Neuronal stem cell (in vitro differentiated cells): ENCODE results near the gene RAD51B.

Experiments used
- DNase-seq: peaks from one replicate; pipeline ENCODE4 v3.0.0-alpha.2; 2013; ENCODE audit warnings: low spot score
- H2AFZ ChIP-seq: one replicate; pipeline ENCODE4 v1.6.1; 2013; ENCODE audit warnings: mild to moderate bottlenecking, low read length, inconsistent platforms
- H2AK5ac ChIP-seq: 2 replicates; pipeline ENCODE4 v1.6.1; 2013; ENCODE audit warnings: low read depth, mild to moderate bottlenecking, inconsistent platforms, low read length, moderate library complexity, mixed read lengths
- H2BK120ac ChIP-seq: 2 replicates; pipeline ENCODE4 v1.6.1; 2013; ENCODE audit warnings: low read depth, mild to moderate bottlenecking, inconsistent platforms, low read length, moderate library complexity, mixed read lengths
- H2BK12ac ChIP-seq: one replicate; pipeline ENCODE4 v1.6.1; 2013; ENCODE audit warnings: low read length, inconsistent platforms
- H2BK15ac ChIP-seq: 2 replicates; pipeline ENCODE4 v1.6.1; 2013; ENCODE audit warnings: mild to moderate bottlenecking, low read length, inconsistent platforms, mixed read lengths
- H2BK5ac ChIP-seq: one replicate; pipeline ENCODE4 v1.6.1; 2013; ENCODE audit warnings: inconsistent platforms, mild to moderate bottlenecking, low read length, moderate library complexity
- H3K14ac ChIP-seq: one replicate; pipeline ENCODE4 v1.6.1; 2013; ENCODE audit warnings: low read length, inconsistent platforms
- H3K18ac ChIP-seq: 2 replicates; pipeline ENCODE4 v1.6.1; 2013; ENCODE audit warnings: low read length, inconsistent platforms
- H3K23ac ChIP-seq: 2 replicates; pipeline ENCODE4 v1.6.1; 2013; ENCODE audit warnings: low read depth, mild to moderate bottlenecking, mixed read lengths, low read length, inconsistent platforms; ENCODE audit not compliant: poor library complexity
- H3K27ac ChIP-seq: replicated peaks from 3 replicates; pipeline ENCODE4 v1.5.1; 2013; ENCODE audit warnings: low read length, inconsistent platforms
- H3K27me3 ChIP-seq, 3 experiments: 2 replicates each; pipeline ENCODE4 v1.6.1; 2013; ENCODE audit warnings: low read length in 3 of 3, mild to moderate bottlenecking in 2 of 3, inconsistent platforms in 1 of 3, low read depth in 1 of 3, mixed read lengths in 1 of 3, moderate library complexity in 1 of 3; ENCODE audit not compliant: control insufficient read depth in 3 of 3, insufficient read depth in 3 of 3
- H3K36me3 ChIP-seq, 2 donors: replicated peaks in 1 of 2; 2 replicates each; pipeline ENCODE4 v1.6.1; 2013; ENCODE audit warnings: low read length in 2 of 2; ENCODE audit not compliant: control insufficient read depth in 2 of 2, insufficient read depth in 2 of 2
- H3K4ac ChIP-seq: 2 replicates; pipeline ENCODE4 v1.6.1; 2013; ENCODE audit warnings: inconsistent platforms, mild to moderate bottlenecking, low read length, moderate library complexity
- H3K4me1 ChIP-seq, 2 donors: 1 replicate in 1 of 2; 2 replicates in 1 of 2; pipeline ENCODE4 v1.6.1; 2013; ENCODE audit warnings: low read length in 2 of 2, low read depth in 1 of 2; ENCODE audit not compliant: control insufficient read depth in 2 of 2, insufficient read depth in 1 of 2
- H3K4me2 ChIP-seq: one replicate; pipeline ENCODE4 v1.6.1; 2013; ENCODE audit warnings: mild to moderate bottlenecking, low read length, inconsistent platforms; ENCODE audit not compliant: insufficient read depth, poor library complexity, severe bottlenecking
- H3K4me3 ChIP-seq, 2 donors: 2 replicates each; pipeline ENCODE4 v1.5.1; 2013; ENCODE audit warnings: low read length in 2 of 2, mild to moderate bottlenecking in 2 of 2, inconsistent platforms in 1 of 2, moderate library complexity in 1 of 2
- H3K79me1 ChIP-seq: one replicate; pipeline ENCODE4 v1.6.1; 2013; ENCODE audit warnings: low read depth, mild to moderate bottlenecking, inconsistent platforms, low read length, moderate library complexity
- H3K9ac ChIP-seq: one replicate; pipeline ENCODE4 v1.6.1; 2013; ENCODE audit warnings: mild to moderate bottlenecking, low read depth, low read length, inconsistent platforms; ENCODE audit not compliant: poor library complexity
- H3K9me3 ChIP-seq, 2 donors: replicated peaks in 1 of 2; 2 replicates each; pipeline versions ENCODE3 to v1.6.1; 2013; ENCODE audit warnings: low read length in 2 of 2, mild to moderate bottlenecking in 2 of 2, inconsistent platforms in 1 of 2, low read depth in 1 of 2, mixed read lengths in 1 of 2, moderate library complexity in 1 of 2; ENCODE audit not compliant: control insufficient read depth in 2 of 2, insufficient read depth in 1 of 2
- H4K8ac ChIP-seq: one replicate; pipeline ENCODE4 v1.6.1; 2013; ENCODE audit warnings: low read depth, mild to moderate bottlenecking, inconsistent platforms, low read length, moderate library complexity
- H4K91ac ChIP-seq: one replicate; pipeline ENCODE4 v1.6.1; 2013; ENCODE audit warnings: low read length, low read depth, mild to moderate bottlenecking, inconsistent platforms; ENCODE audit not compliant: poor library complexity
- WGBS, 2 donors: extraction: QIAGEN DNeasy Blood & Tissue Kit; methylation state at CpG; one replicate each; pipeline ENCODE4 v1.1.7; 2013; ENCODE audit warnings: missing lambda C conversion rate in 2 of 2, mixed read lengths in 1 of 2; ENCODE audit not compliant: insufficient read length in 2 of 2, insufficient replicate concordance in 1 of 2; ENCODE audit errors: extremely low coverage in 2 of 2; 5-methylcytosine and 5-hydroxymethylcytosine counted together

The RAD51B gene

DNA sequence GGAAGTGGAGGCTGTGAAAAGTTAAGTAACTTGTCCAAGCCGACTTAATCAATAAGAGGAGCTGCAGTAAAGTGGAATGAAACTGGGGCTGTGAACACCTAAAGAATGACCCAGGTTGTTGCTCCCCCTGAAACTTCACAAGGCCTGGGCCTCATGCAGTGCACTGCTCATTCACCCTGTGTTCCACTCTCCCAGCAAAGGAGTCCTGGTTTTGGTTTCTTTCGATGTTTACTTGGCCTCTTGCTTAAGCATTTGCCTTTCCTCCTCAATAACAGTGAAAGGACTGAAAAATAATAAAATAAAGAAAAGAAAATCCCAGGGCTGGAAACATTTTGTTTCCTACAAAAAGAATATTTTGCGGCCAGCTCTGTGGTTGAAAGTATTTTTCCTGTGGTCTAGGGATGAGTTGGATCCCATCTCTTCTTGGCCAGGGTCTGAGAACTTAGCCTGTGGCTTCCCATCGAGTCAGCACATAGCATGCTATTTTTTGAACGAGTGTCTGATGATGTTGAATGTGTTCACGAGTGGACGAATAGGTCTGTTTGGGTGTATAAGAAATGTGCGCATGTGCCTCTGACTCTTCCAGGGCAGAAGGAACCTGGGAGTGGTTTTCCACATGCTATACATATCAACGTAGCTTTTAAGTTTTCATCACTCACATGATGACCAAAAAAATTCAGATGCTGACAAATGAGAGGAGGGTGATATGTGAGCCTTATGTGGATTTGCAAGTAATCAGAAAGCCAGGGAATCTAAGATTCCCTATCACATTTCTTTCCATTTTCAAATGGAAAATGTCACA is 623.5 kb downstream of the RAD51B start:
- no peaks in the 10 kb centered on the region for H3K36me3 ChIP-seq
- H2AK5ac ChIP-seq = no peak overlapping the region
- peaks cover 0 to 5% of the 10 kb centered on the region in 2 donors for H3K4me1 ChIP-seq
- H2BK5ac ChIP-seq = no peak overlapping the region
- DNase-seq = no peak
- H3K27me3 ChIP-seq = no peaks in the 10 kb centered on the region
- H3K4ac ChIP-seq = no peak overlapping the region
- H3K27ac ChIP-seq = no peak overlapping the region
- H3K23ac ChIP-seq = no peak overlapping the region
- H3K4me2 ChIP-seq = no peak overlapping the region
- H2BK15ac ChIP-seq = no peak overlapping the region
- H3K4me3 ChIP-seq = no peak overlapping the region
- no peak overlapping the region for H4K91ac ChIP-seq
- no peak overlapping the region for H3K18ac ChIP-seq
- H2BK120ac ChIP-seq = no peak overlapping the region
- no peaks in the 10 kb centered on the region for H3K79me1 ChIP-seq
- H3K9ac ChIP-seq = no peak overlapping the region
- H3K9me3 ChIP-seq = no peaks in the 10 kb centered on the region
- H4K8ac ChIP-seq = no peak overlapping the region
- H2AFZ ChIP-seq = no peak overlapping the region
- no peak overlapping the region for H2BK12ac ChIP-seq
- WGBS, 2 donors = no CpG with 5 or more reads among the region's 9 CpGs
- no peak overlapping the region for H3K14ac ChIP-seq

DNA sequence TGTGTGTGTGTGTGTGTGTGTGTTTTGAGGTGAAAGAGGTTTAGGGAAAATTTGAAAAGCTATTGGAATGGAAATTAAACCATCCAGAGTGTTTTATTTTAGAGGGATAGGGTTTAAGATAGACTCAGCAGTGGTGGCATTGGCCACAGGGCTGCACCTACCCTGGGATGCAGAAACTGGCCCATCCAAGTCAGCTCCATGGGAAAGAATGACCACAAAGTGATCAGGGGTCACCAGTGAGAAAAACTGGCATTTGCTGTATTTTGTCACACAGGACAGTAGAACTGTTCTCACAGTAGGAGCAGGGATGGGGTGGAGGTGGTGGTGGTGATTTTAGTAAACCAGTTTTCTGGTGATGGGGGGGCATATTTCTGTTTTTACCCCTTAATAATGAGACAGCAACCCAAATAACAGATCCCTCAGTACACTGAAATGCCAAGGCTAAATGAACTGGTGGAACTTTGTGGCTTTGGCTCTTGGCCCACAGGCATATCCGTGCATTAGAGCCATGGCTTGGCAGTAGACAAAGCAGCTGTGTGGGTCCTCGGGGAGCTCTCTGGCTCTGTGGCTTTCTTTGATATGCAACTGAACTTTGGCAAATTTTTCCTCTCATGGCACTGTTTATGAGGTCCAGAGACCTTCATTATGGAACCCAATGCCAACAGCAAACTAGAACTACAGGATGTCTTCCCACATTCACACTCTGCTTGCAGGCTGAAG is 625.0 kb downstream of the RAD51B start:
- H2AFZ ChIP-seq = no peak overlapping the region
- no peaks in the 10 kb centered on the region for H3K36me3 ChIP-seq
- WGBS, 2 donors = no CpG with 5 or more reads among the region's 2 CpGs
- no peaks in the 10 kb centered on the region for H3K79me1 ChIP-seq
- no peaks in the 10 kb centered on the region for H3K9me3 ChIP-seq
- no peak overlapping the region for H2BK120ac ChIP-seq
- no peak overlapping the region for H3K9ac ChIP-seq
- peak overlapping the region; percentile 30 for H2BK15ac ChIP-seq
- no peak overlapping the region for H3K4me2 ChIP-seq
- H3K18ac ChIP-seq = no peak overlapping the region
- H3K27ac ChIP-seq = no peak overlapping the region
- no peak for DNase-seq
- H3K4me1 ChIP-seq = peaks cover 3 to 5% of the 10 kb centered on the region in 2 donors
- H4K8ac ChIP-seq = no peak overlapping the region
- H2AK5ac ChIP-seq = no peak overlapping the region
- no peak overlapping the region for H3K23ac ChIP-seq
- no peaks in the 10 kb centered on the region for H3K27me3 ChIP-seq
- H3K4ac ChIP-seq = no peak overlapping the region
- no peak overlapping the region for H3K14ac ChIP-seq
- H2BK12ac ChIP-seq = no peak overlapping the region
- no peak overlapping the region for H2BK5ac ChIP-seq
- no peak overlapping the region for H4K91ac ChIP-seq
- no peak overlapping the region for H3K4me3 ChIP-seq

DNA sequence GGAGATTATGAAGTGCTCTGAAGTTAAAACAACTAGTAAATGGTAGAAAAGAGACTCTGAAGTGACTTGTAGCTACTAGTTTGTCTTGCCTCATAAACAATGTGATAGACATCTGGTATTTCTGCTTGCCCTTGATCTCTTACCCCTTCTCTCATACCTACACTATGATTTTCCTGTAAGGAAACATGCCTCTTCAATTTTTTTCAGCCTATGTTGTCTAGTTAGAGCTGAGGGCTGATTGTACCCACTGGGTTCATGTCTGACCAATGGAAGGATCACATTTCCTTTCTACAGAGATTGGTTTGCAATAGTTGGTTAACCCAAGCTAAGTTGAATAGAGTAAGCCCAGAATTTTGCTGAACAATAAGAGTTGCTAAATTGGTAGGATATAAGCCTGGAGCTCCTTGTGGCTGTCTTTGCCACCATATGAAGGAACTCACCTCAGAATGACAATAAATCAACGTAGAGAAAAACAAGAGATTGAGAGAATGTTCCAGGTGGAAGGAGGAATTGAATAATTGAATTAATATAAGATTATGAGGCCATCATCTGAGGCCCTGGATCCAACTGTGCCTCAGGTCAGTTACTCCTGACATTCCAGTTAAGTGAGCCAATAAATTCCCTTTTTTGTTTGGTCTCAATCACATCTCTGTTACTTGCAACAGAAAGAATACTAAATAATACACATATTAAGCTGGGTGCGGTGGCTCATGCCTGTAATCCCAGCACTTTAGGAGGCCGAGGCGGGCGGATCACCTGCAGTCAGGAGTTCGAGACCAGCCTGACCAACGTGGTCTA is 626.9 kb downstream of the RAD51B start:
- H2AK5ac ChIP-seq = no peak overlapping the region
- H3K36me3 ChIP-seq = no peaks in the 10 kb centered on the region
- H2BK5ac ChIP-seq = no peak overlapping the region
- H4K91ac ChIP-seq = no peak overlapping the region
- H3K79me1 ChIP-seq = no peaks in the 10 kb centered on the region
- no peak overlapping the region for H2BK120ac ChIP-seq
- no peak overlapping the region for H3K4me2 ChIP-seq
- peaks cover 5 to 9% of the 10 kb centered on the region in 2 donors for H3K4me1 ChIP-seq
- no peak overlapping the region for H2BK12ac ChIP-seq
- H3K9me3 ChIP-seq = no peaks in the 10 kb centered on the region
- H4K8ac ChIP-seq = no peak overlapping the region
- no peak overlapping the region for H3K9ac ChIP-seq
- H3K27ac ChIP-seq = no peak overlapping the region
- H3K14ac ChIP-seq = no peak overlapping the region
- H3K27me3 ChIP-seq = no peaks in the 10 kb centered on the region
- H3K4me3 ChIP-seq = no peak overlapping the region
- DNase-seq = no peak
- no peak overlapping the region for H2BK15ac ChIP-seq
- no peak overlapping the region for H2AFZ ChIP-seq
- H3K4ac ChIP-seq = no peak overlapping the region
- WGBS, 2 donors = 100% methylated on average over 1 of the region's 7 CpGs; no CpG with 5 or more reads in 1 of the 2 donors
- H3K18ac ChIP-seq = no peak overlapping the region
- H3K23ac ChIP-seq = no peak overlapping the region
